SU-DHL-6 (cell line): ENCODE measurements around the gene RILPL2.

ENCODE experiments used
- H2AFZ ChIP-seq: fragments of 200-600 bp; sonication (generic); 2 replicates; pipeline ENCODE4 v1.6.1; 2014; ENCODE audit warnings: low read depth, mild to moderate bottlenecking, moderate library complexity, mixed read lengths, antibody characterized with exemption, low read length; ENCODE audit not compliant: severe bottlenecking
- H3F3A ChIP-seq: fragments of 200-600 bp; shearing (Covaris generic); 2 replicates; pipeline ENCODE4 v1.6.0; 2016; ENCODE audit warnings: antibody characterized with exemption, mild to moderate bottlenecking; ENCODE audit not compliant: insufficient read depth
- H3K27ac ChIP-seq: fragments of 200-600 bp; sonication (generic); 2 replicates; pipeline ENCODE4 v1.5.1; 2016; ENCODE audit warnings: low read depth, mild to moderate bottlenecking, low read length, moderate library complexity, mixed read lengths
- H3K27me3 ChIP-seq: fragments of 200-600 bp; sonication (generic), shearing (Covaris generic); 2 replicates; pipeline ENCODE4 v1.6.0; 2014; ENCODE audit warnings: mild to moderate bottlenecking, low read length
- H3K36me3 ChIP-seq: fragments of 200-600 bp; sonication (generic); 2 replicates; pipeline ENCODE4 v1.6.1; 2014; ENCODE audit warnings: mild to moderate bottlenecking, low read length, mixed read lengths
- H3K4me2 ChIP-seq: fragments of 300-600, 200-600 bp; shearing (Covaris generic), sonication (generic); 2 replicates; pipeline ENCODE4 v1.6.0; 2014; ENCODE audit warnings: low read length, low read depth, mild to moderate bottlenecking; ENCODE audit not compliant: poor library complexity, severe bottlenecking
- H3K4me3 ChIP-seq: fragments of 200-600 bp; sonication (generic); 2 replicates; pipeline ENCODE4 v1.5.1; 2014; ENCODE audit warnings: antibody characterized with exemption, low read length, mild to moderate bottlenecking, mixed read lengths; ENCODE audit not compliant: insufficient read depth, poor library complexity, severe bottlenecking
- H3K79me2 ChIP-seq: fragments of 200-600 bp; sonication (generic); 2 replicates; pipeline ENCODE4 v1.6.1; 2014; ENCODE audit warnings: mild to moderate bottlenecking, low read length, moderate library complexity; ENCODE audit not compliant: insufficient read depth
- H3K9ac ChIP-seq: fragments of 200-600 bp; sonication (generic); 2 replicates; pipeline ENCODE4 v1.7.0; 2014; ENCODE audit warnings: mild to moderate bottlenecking, low read length
- H3K9me2 ChIP-seq: fragments of 200-600 bp; sonication (generic); replicated peaks from 2 replicates; pipeline ENCODE4 v1.6.1; 2014; ENCODE audit warnings: low read length; ENCODE audit not compliant: insufficient read depth
- H3K9me3 ChIP-seq: fragments of 200-600 bp; sonication (generic); 2 replicates; pipeline ENCODE4 v1.6.1; 2014; ENCODE audit warnings: low read length, mixed read lengths; ENCODE audit not compliant: insufficient read depth
- H4K20me1 ChIP-seq: fragments of 200-600 bp; sonication (generic); 2 replicates; pipeline ENCODE4 v1.6.1; 2014; ENCODE audit warnings: low read depth, mild to moderate bottlenecking, antibody characterized with exemption, low read length, moderate library complexity, mixed read lengths
- EZH2phosphoT487 ChIP-seq: fragments of 200-600 bp; sonication (generic), shearing (Covaris generic); conservative IDR thresholded peaks from 2 replicates; pipeline ENCODE4 v1.6.1; 2018; ENCODE audit warnings: mild to moderate bottlenecking, antibody characterized with exemption, low read length, moderate library complexity, mixed read lengths
- TF ChIP-seq, protein P1 (sequence below): fragments of 200-600 bp; sonication (generic); IDR thresholded peaks from one replicate; pipeline ENCODE4 v1.5.1; 2017; ENCODE audit warnings: antibody characterized with exemption, mild to moderate bottlenecking, low read length, moderate library complexity; ENCODE audit not compliant: insufficient read depth, poor library complexity, severe bottlenecking

Gene RILPL2

GRCh38 chr12:123478069-123478468 is 41.6 kb upstream of the RILPL2 start:
- H3K4me2 ChIP-seq = no peak overlapping the region

GRCh38 chr12:123475246-123475703 is 38.8 kb upstream of the RILPL2 start:
- peak overlapping the region; percentile 5 for H3K4me2 ChIP-seq
- H3K9me2 ChIP-seq = no peaks in the 10 kb centered on the region
- H3K9ac ChIP-seq = no peak overlapping the region
- H3K27me3 ChIP-seq = no peaks in the 10 kb centered on the region
- H3K9me3 ChIP-seq = no peaks in the 10 kb centered on the region
- no peak overlapping the region for H3K4me3 ChIP-seq
- no peaks in the 10 kb centered on the region for H3K79me2 ChIP-seq
- H3F3A ChIP-seq = no peaks in the 10 kb centered on the region
- H4K20me1 ChIP-seq = no peaks in the 10 kb centered on the region
- no peak overlapping the region for H3K27ac ChIP-seq
- no peaks in the 10 kb centered on the region for H3K36me3 ChIP-seq
- TF ChIP-seq, protein P1, sequence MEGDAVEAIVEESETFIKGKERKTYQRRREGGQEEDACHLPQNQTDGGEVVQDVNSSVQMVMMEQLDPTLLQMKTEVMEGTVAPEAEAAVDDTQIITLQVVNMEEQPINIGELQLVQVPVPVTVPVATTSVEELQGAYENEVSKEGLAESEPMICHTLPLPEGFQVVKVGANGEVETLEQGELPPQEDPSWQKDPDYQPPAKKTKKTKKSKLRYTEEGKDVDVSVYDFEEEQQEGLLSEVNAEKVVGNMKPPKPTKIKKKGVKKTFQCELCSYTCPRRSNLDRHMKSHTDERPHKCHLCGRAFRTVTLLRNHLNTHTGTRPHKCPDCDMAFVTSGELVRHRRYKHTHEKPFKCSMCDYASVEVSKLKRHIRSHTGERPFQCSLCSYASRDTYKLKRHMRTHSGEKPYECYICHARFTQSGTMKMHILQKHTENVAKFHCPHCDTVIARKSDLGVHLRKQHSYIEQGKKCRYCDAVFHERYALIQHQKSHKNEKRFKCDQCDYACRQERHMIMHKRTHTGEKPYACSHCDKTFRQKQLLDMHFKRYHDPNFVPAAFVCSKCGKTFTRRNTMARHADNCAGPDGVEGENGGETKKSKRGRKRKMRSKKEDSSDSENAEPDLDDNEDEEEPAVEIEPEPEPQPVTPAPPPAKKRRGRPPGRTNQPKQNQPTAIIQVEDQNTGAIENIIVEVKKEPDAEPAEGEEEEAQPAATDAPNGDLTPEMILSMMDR = no peak
- no peak for TF ChIP-seq EZH2phosphoT487
- no peak overlapping the region for H2AFZ ChIP-seq

More at GRCh38 chr12:123478069-123478468, 41.6 kb upstream of the RILPL2 start:
- Histone ChIP-seq H3F3A (no peaks in the 10 kb centered on the region), H3K27ac (no peak overlapping the region), H2AFZ (no peak overlapping the region), H3K79me2 (no peaks in the 10 kb centered on the region), H3K9me2 (no peaks in the 10 kb centered on the region), H3K9ac (no peak overlapping the region), H3K36me3 (no peaks in the 10 kb centered on the region), H3K4me3 (no peak overlapping the region), H3K9me3 (no peaks in the 10 kb centered on the region), H4K20me1 (no peaks in the 10 kb centered on the region), H3K27me3 (no peaks in the 10 kb centered on the region)
- no peak for TF ChIP-seq EZH2phosphoT487
- TF ChIP-seq, protein P1 = no peak

GRCh38 chr12:123474485-123475245 is 38.2 kb upstream of the RILPL2 start:
- Histone ChIP-seq H3K27me3 (no peaks in the 10 kb centered on the region), H3K36me3 (no peaks in the 10 kb centered on the region), H3F3A (no peaks in the 10 kb centered on the region), H3K4me3 (no peak overlapping the region), H2AFZ (no peak overlapping the region), H3K9me3 (no peaks in the 10 kb centered on the region), H3K4me2 (peak overlapping the region; percentile 5), H3K79me2 (no peaks in the 10 kb centered on the region), H3K9ac (no peak overlapping the region), H3K27ac (no peak overlapping the region), H4K20me1 (no peaks in the 10 kb centered on the region), H3K9me2 (no peaks in the 10 kb centered on the region)
- TF ChIP-seq, protein P1 = no peak
- TF ChIP-seq EZH2phosphoT487 = no peak
